Lower leg skin (tissue), 3 donors: ENCODE measurements around the gene HNRNPR.

Source experiments
- CTCF ChIP-seq, 3 donors: fragments of 450-650 bp; IDR thresholded peaks; one replicate each; pipeline ENCODE4 v1.5.1; 2016; ENCODE audit warnings: antibody characterized with exemption in 3 of 3, mild to moderate bottlenecking in 3 of 3, moderate library complexity in 2 of 3
- POLR2A ChIP-seq, 2 donors: fragments of 450-650 bp; IDR thresholded peaks; one replicate each; pipeline ENCODE4 v1.6.1; 2016 to 2017; ENCODE audit warnings: antibody characterized with exemption in 2 of 2, mild to moderate bottlenecking in 1 of 2, moderate library complexity in 1 of 2

GRCh38 chr1:23356471-23357137, 12.5 kb upstream of the HNRNPR start:
- TF ChIP-seq POLR2A (IDR thresholded peaks at IDR 0.05) (no peak), CTCF (IDR thresholded peaks at IDR 0.05) (no peak)
